OCI-LY7 (cell line): ENCODE results near the gene GSG1L.

Source experiments
- CTCF ChIP-seq: fragments of 200-600 bp; sonication (generic); conservative IDR thresholded peaks from 2 replicates; pipeline ENCODE4 v1.5.1; 2014; ENCODE audit warnings: mild to moderate bottlenecking, antibody characterized with exemption, low read length, moderate library complexity, mixed read lengths
- EZH2phosphoT487 ChIP-seq: fragments of 200-600 bp; sonication (generic); IDR thresholded peaks from 2 replicates; pipeline ENCODE4 v1.6.1; 2018; ENCODE audit warnings: low read depth, borderline replicate concordance, mild to moderate bottlenecking, mixed run types, antibody characterized with exemption, low read length, moderate library complexity, mixed read lengths

DNA sequence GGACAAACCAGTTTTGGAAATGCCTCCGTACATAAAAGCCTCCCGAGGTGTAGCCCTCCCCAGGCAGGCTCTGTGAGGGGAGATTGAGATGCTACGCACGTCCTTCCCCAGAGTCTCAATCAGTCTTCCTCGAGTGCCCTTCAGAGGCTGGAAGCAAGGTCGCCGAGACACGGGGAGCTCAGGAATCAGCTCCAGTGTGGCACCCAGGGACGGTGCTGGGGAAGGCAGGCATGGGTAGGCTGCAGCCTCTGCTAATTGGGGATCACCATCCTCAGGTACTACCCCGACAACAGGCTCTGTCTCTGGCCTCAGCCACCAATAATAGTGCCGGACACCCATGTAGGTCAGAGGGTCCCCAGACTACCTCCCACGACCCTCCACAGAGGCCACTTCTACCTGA lies 28.1 kb upstream of the GSG1L start:
- no peak for TF ChIP-seq CTCF
- no peak for TF ChIP-seq EZH2phosphoT487
